MV-4-11 (cell line): Measurements from ENCODE around the gene GAGE2A.
"Not testable (repeated sequence)": the region's sequence is repeated elsewhere in the genome, so short reads cannot be mapped to it uniquely, and the experiment has no call there.

Experiments used
- DNase-seq: peaks from one replicate; lab custom pipeline; 2025; lab: John Stamatoyannopoulos, UW

GAGE2A gene, protein sequence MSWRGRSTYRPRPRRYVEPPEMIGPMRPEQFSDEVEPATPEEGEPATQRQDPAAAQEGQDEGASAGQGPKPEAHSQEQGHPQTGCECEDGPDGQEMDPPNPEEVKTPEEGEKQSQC

DNA sequence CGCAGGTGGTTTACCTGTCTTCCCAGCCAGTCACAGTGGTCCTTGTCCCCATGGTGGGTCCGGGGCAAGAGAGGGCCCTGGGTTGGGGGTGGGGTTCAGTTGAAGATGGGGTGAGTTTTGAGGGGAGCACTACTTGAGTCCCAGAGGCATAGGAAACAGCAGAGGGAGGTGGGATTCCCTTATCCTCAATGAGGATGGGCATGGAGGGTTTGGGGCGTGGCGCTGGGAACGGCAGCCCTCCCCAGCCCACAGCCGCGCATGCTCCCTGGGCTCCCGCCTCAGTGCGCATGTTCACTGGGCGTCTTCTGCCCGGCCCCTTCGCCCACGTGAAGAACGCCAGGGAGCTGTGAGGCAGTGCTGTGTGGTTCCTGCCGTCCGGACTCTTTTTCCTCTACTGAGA is at the start of gene GAGE2A:
Gene GAGE2A (plus strand): TSS at position 301 of the 400 bp plus-strand sequence. CDS start 1,155 bp downstream, outside the sequence.
- not testable (repeated sequence) for DNase-seq

GRCh38 chrX:49541433-49541832 is 47.9 kb upstream of the GAGE2A start, which contains the start of gene GAGE12D:
Gene GAGE12D (plus strand): TSS chrX:49541733. CDS start chrX:49542888, 1,155 bp downstream.
- DNase-seq: not testable (repeated sequence)

GRCh38 chrX:49550989-49551388 is 38.3 kb upstream of the GAGE2A start, which contains the start of gene GAGE12E:
Gene GAGE12E (plus strand): TSS chrX:49551289. CDS start chrX:49552444, 1,155 bp downstream.
- DNase-seq: not testable (repeated sequence)

DNA sequence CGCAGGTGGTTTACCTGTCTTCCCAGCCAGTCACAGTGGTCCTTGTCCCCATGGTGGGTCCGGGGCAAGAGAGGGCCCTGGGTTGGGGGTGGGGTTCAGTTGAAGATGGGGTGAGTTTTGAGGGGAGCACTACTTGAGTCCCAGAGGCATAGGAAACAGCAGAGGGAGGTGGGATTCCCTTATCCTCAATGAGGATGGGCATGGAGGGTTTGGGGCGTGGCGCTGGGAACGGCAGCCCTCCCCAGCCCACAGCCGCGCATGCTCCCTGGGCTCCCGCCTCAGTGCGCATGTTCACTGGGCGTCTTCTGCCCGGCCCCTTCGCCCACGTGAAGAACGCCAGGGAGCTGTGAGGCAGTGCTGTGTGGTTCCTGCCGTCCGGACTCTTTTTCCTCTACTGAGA is 28.8 kb upstream of the GAGE2A start, which contains the start of gene GAGE12F:
Gene GAGE12F (plus strand): TSS at position 301 of the 400 bp plus-strand sequence. CDS start 1,155 bp downstream, outside the sequence.
- not testable (repeated sequence) for DNase-seq

GRCh38 chrX:49568728-49569127 is 20.6 kb upstream of the GAGE2A start:
- not testable (repeated sequence) for DNase-seq

- DNase-seq: not testable (repeated sequence)
Measured at GRCh38 chrX:49569152-49569551, 20.1 kb upstream of the GAGE2A start.

DNA sequence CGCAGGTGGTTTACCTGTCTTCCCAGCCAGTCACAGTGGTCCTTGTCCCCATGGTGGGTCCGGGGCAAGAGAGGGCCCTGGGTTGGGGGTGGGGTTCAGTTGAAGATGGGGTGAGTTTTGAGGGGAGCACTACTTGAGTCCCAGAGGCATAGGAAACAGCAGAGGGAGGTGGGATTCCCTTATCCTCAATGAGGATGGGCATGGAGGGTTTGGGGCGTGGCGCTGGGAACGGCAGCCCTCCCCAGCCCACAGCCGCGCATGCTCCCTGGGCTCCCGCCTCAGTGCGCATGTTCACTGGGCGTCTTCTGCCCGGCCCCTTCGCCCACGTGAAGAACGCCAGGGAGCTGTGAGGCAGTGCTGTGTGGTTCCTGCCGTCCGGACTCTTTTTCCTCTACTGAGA is 19.2 kb upstream of the GAGE2A start, which contains the start of gene GAGE12G:
Gene GAGE12G (plus strand): TSS at position 301 of the 400 bp plus-strand sequence. CDS start 1,155 bp downstream, outside the sequence.
- DNase-seq: not testable (repeated sequence)

- not testable (repeated sequence) for DNase-seq
Measured at GRCh38 chrX:49579649-49580048, 9.6 kb upstream of the GAGE2A start, which contains the start of gene GAGE12H. Gene GAGE12H (plus strand): TSS chrX:49579949. CDS start chrX:49581104, 1,155 bp downstream.

GRCh38 chrX:49589769-49590478 is 628 bp downstream of the GAGE2A start:
- DNase-seq: not testable (repeated sequence)

DNA sequence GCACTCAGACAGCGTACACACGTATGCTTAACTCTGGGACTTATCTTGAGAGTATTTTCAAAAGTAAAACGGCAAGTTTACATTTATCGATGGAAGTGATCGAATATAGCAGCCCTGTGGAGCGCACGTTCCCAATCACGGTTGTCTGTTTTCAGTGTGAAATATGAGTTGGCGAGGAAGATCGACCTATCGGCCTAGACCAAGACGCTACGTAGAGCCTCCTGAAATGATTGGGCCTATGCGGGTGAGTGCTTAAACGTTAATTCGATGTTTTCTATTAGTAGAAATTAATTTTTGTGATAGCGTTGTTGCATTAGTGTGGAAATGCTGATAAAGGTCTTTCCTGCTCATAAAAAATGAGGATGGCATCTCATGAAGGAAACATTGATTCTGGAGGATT is 1.2 kb downstream of the GAGE2A start:
- not testable (repeated sequence) for DNase-seq

DNA sequence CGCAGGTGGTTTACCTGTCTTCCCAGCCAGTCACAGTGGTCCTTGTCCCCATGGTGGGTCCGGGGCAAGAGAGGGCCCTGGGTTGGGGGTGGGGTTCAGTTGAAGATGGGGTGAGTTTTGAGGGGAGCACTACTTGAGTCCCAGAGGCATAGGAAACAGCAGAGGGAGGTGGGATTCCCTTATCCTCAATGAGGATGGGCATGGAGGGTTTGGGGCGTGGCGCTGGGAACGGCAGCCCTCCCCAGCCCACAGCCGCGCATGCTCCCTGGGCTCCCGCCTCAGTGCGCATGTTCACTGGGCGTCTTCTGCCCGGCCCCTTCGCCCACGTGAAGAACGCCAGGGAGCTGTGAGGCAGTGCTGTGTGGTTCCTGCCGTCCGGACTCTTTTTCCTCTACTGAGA is 9.4 kb downstream of the GAGE2A start, which contains the start of gene GAGE1:
Gene GAGE1 (plus strand): TSS at position 301 of the 400 bp plus-strand sequence. CDS start 1,155 bp downstream, outside the sequence.
- not testable (repeated sequence) for DNase-seq

DNA sequence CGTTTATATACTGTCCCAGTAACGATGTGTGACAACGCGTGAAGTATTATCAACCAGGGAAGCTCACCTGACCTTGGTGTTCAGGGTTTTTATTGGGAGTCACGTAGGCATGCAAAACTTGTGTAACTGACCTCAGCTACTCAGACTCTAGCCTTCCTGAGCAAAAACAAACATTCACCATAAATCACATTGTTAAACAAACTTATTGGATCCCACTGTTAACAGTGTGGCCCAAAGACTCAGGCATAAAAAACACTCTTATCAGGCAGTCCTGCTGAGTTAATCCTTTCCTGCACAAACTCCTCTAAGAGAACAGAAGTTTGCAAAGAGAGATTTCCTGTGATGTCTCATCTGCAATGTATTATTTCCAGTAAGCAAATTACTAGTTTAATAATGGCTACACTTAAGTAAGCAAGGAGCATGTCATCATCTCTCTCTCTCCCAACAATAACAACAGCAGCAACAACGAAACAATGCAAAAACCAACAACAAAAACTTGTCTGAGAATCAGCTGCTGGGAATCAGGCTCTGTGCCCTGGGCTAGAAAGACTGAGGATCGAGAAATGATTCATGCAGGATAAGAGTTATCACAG is 21.5 kb downstream of the GAGE2A start:
- DNase-seq: no peak

DNA sequence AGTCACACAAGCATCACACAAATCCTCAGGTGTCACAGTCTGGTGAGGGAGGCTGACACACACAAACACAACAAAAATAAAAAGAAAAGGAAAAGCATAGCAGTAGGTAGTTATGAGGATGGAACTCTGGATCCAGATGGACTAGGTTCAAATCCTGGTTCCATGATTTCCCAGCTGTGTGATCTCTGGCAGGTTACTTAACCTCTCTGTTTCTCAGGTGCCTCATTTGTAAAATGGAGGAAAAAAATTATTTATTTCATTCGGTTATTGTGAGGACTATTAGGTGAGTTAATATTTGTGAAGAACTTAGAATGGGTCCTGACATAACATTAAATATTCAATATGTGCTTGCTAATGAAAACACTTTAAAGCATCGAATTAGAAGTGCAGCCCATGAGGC is 29.3 kb downstream of the GAGE2A start:
- no peak for DNase-seq

DNA sequence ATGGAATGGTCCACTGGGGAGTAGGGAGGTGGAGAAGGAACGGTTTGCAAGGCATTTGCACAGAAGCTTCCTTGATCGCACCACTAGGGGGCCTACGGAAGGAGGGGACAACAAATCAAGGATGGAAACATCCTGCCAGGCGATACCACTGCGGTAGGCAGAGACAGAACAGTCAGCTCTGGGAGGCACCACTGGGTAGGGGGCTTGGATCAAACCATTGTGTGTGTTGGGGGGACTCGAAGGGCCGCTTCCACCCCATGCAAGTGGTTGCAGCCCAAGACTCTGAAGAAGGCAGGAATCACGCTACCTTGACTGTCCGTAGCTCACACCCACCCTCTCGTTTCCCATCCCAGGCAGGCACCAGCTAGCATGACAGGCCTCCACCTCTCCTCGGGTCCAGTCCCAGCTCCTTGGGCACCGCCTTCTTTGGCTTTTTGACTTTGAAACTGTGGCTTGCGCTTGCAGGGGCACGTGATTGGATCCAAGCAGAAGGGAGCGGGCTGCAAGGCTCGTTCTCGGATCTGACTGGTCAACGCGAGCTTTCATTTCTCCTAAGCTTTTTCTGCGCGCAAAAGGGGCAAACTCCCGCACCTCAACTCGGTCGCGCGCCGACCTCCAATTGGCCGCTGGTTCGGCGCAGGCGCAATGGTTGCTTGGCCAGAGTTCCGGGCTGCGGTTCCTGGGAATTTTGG is 37.9 kb downstream of the GAGE2A start:
- DNase-seq: no peak

DNA sequence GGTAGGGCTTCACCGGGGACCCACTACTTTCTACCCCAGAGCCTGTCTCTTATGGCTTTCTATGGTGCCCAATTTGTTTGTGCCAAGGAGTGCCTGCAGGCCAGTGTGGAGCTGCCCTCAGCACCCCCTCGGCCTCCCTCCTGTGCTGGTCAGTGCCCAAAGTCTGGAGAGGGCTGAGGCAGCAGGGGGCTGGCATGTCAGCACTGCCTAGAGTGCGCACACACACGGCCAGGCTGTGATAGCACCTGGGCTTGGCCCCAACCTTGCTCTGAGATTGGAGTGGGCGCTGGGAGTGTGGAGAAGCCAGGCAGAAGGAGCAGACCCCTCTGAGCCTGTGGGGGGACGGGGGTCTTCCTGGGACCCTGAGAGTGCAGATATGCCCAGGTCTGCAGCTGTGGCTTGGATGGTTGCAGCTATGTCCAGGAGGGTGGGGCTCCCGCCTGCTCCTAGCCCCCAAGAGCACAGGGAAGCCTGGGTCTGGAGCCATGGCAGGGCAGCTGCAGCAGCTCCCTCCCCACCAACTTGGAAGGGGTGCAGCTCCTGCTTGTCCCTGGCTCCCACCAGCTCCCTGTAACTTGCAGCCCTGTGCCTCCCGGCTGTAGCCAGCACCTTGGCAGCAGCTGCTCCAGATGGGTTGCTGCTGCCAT is 55.8 kb downstream of the GAGE2A start:
- DNase-seq: no peak
